ENCODE results near the gene PURA.
A peak's percentile ranks its signal among the peaks of the same experiment; 100 is the strongest.

PURA gene

GRCh38 chr5:140162275-140162674 lies 48.4 kb downstream of the PURA start:
- Histone ChIP-seq H3K4me1 (ENCODE audit: control insufficient read depth, insufficient read depth, low read length) (no peaks in the 10 kb centered on the region), H3K36me3 (ENCODE audit: control insufficient read depth in 2 of 2, insufficient read depth in 1 of 2, low read length in 2 of 2) (no peaks in the 10 kb centered on the region), H3K4me3 (ENCODE audit: low read depth, low read length) (no peak overlapping the region), H3K9me3 (ENCODE audit: control insufficient read depth, insufficient read depth, low read depth, low read length) (no peaks in the 10 kb centered on the region), H3K27ac (ENCODE audit: extremely low read depth, low read depth, low read length) (no peak overlapping the region)
- ChIA-PET POLR2A (no interaction called here), CTCF (interaction anchor here (0.6 to 1.4 kb wide), 2 partner anchors 88 to 183 kb away, joined by 4 to 7 read pairs; no protein-coding TSS in a partner anchor)
- TF ChIP-seq ZEB2 (tag by site-specific recombination; IDR thresholded peaks at IDR 0.05) (no peak), ZNF670 (tag by site-specific recombination; IDR thresholded peaks at IDR 0.05; ENCODE audit: low read depth) (no peak), ZNF157 (tag by site-specific recombination; IDR thresholded peaks at IDR 0.05) (no peak), ZSCAN4 (tag by site-specific recombination; IDR thresholded peaks at IDR 0.05) (no peak), ZNF341 (tag by site-specific recombination; IDR thresholded peaks at IDR 0.05; ENCODE audit: low read depth) (no peak), ZNF654 (tag by site-specific recombination; IDR thresholded peaks at IDR 0.05; ENCODE audit: low read depth) (no peak), ZNF169 (tag by site-specific recombination; IDR thresholded peaks at IDR 0.05) (no peak)

DNA sequence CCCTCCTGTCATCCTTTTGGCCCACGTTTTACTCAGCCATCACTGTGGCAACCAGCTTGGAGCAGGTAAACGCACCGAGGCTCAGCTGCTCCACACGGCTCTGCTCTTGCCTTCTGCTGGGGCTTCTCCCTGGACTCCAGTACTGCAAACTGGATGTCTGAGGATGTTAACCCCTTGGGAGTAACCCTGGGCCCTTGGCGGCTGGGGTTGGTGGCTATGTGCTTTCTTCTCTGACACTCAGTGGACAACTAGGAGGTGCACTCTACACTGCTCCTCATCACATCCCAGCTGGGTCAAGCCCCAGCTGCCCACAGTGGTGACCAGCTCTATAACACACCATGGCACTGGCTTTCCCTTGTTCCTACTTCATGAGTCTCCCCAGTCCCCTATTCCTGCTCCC lies 48.9 kb downstream of the PURA start:
- TF ChIP-seq ZNF76 (tag by site-specific recombination; IDR thresholded peaks at IDR 0.05; ENCODE audit: borderline replicate concordance, low read depth) (no peak), ZNF707 (tag by site-specific recombination; IDR thresholded peaks at IDR 0.05) (no peak), GLIS1 (tag by site-specific recombination; IDR thresholded peaks at IDR 0.05) (no peak), ZNF239 (tag by site-specific recombination; IDR thresholded peaks at IDR 0.05) (no peak), OSR2 (tag by site-specific recombination; IDR thresholded peaks at IDR 0.05) (no peak), ZNF449 (tag by site-specific recombination; IDR thresholded peaks at IDR 0.05) (no peak)
- TF ChIP-seq, protein P1, sequence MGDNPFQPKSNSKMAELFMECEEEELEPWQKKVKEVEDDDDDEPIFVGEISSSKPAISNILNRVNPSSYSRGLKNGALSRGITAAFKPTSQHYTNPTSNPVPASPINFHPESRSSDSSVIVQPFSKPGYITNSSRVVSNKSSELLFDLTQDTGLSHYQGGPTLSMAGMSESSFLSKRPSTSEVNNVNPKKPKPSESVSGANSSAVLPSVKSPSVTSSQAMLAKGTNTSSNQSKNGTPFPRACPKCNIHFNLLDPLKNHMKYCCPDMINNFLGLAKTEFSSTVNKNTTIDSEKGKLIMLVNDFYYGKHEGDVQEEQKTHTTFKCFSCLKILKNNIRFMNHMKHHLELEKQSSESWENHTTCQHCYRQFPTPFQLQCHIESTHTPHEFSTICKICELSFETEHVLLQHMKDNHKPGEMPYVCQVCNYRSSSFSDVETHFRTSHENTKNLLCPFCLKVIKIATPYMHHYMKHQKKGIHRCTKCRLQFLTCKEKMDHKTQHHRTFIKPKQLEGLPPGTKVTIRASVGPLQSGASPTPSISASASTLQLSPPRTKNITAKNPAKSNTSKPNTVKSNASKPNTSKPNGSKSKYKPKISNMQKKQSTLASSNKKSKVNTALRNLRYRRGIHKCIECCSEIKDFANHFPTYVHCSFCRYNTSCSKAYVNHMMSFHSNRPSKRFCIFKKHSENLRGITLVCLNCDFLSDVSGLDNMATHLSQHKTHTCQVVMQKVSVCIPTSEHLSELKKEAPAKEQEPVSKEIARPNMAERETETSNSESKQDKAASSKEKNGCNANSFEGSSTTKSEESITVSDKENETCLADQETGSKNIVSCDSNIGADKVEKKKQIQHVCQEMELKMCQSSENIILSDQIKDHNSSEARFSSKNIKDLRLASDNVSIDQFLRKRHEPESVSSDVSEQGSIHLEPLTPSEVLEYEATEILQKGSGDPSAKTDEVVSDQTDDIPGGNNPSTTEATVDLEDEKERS (tag by site-specific recombination; IDR thresholded peaks at IDR 0.05) = no peak
- CTCF ChIA-PET = interaction anchor here (1.4 kb wide), 1 partner anchor 89 kb away, joined by 7 read pairs; no protein-coding TSS in a partner anchor
- H3K9me3 ChIP-seq (ENCODE audit: control insufficient read depth, insufficient read depth, low read depth, low read length) = no peaks in the 10 kb centered on the region
- POLR2A ChIA-PET = no interaction called here
- H3K4me1 ChIP-seq (ENCODE audit: control insufficient read depth, insufficient read depth, low read length) = no peaks in the 10 kb centered on the region
- H3K36me3 ChIP-seq (ENCODE audit: control insufficient read depth in 2 of 2, insufficient read depth in 1 of 2, low read length in 2 of 2) = no peaks in the 10 kb centered on the region
- no peak overlapping the region for H3K27ac ChIP-seq (ENCODE audit: extremely low read depth, low read depth, low read length)
- no peak overlapping the region for H3K4me3 ChIP-seq (ENCODE audit: low read depth, low read length)

DNA sequence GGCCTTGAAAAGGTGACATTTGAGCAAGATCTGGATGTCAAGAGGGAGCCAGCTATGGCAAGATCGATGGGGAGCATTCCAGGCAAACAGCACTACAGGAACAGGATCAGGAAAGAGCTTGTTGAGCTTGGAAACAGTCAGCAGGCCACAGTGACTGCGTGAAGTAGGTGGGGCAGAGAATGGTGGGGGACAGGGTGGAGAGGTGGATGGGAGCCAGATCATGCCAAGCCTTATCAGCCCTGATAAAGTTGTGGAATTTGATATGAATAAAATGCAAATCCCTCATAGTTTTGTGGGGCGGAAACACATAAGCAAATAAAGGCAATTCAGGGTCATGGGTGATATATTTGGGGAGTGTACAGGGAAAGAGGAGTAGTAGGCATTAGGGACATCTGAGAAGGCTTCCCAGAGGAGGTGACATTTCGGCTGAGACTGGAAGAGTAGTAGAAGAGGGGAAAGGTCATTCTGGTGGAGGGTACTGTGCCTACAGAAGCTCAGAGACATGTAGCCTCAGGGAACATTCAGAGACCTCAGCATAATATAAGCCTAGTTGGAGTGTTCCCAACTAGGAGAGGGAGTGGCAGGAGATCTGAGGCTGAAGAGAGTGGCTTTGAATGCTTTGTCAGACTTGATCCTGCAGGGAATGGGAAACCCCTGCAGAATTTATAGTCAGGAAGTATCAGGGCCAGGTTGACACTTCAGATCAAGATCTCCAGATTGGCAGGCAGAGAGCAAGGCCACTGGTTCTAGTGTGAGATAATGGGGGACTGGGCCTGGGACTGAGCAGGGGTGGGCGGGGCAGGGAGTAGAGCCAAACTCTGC lies 51.4 kb downstream of the PURA start:
- Histone ChIP-seq H3K4me1 (ENCODE audit: control insufficient read depth, insufficient read depth, low read length) (peaks cover 9% of the 10 kb centered on the region), H3K4me3 (ENCODE audit: low read depth, low read length) (no peak overlapping the region), H3K36me3 (ENCODE audit: control insufficient read depth in 2 of 2, insufficient read depth in 1 of 2, low read length in 2 of 2) (no peaks in the 10 kb centered on the region), H3K27ac (ENCODE audit: extremely low read depth, low read depth, low read length) (no peak overlapping the region), H3K9me3 (ENCODE audit: control insufficient read depth, insufficient read depth, low read depth, low read length) (no peaks in the 10 kb centered on the region)
- ChIA-PET POLR2A (no interaction called here), CTCF (interaction anchor here (0.7 to 1.5 kb wide), 4 partner anchors 13 to 196 kb away, joined by 3 read pairs; no protein-coding TSS in a partner anchor)
- TF ChIP-seq, protein P2, sequence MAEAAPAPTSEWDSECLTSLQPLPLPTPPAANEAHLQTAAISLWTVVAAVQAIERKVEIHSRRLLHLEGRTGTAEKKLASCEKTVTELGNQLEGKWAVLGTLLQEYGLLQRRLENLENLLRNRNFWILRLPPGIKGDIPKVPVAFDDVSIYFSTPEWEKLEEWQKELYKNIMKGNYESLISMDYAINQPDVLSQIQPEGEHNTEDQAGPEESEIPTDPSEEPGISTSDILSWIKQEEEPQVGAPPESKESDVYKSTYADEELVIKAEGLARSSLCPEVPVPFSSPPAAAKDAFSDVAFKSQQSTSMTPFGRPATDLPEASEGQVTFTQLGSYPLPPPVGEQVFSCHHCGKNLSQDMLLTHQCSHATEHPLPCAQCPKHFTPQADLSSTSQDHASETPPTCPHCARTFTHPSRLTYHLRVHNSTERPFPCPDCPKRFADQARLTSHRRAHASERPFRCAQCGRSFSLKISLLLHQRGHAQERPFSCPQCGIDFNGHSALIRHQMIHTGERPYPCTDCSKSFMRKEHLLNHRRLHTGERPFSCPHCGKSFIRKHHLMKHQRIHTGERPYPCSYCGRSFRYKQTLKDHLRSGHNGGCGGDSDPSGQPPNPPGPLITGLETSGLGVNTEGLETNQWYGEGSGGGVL (tag by site-specific recombination; IDR thresholded peaks at IDR 0.05) = 0 out of 2 replicates have a peak, but pooled peaks have one; percentile 22
- peak; percentile 89 for TF ChIP-seq KLF1 (tag by site-specific recombination; IDR thresholded peaks at IDR 0.05)
- TF ChIP-seq, protein P3, sequence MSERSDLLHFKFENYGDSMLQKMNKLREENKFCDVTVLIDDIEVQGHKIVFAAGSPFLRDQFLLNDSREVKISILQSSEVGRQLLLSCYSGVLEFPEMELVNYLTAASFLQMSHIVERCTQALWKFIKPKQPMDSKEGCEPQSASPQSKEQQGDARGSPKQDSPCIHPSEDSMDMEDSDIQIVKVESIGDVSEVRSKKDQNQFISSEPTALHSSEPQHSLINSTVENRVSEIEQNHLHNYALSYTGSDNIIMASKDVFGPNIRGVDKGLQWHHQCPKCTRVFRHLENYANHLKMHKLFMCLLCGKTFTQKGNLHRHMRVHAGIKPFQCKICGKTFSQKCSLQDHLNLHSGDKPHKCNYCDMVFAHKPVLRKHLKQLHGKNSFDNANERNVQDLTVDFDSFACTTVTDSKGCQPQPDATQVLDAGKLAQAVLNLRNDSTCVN (tag by site-specific recombination; optimal IDR thresholded peaks at IDR 0.05) = no peak
- TF ChIP-seq ZBTB17 (tag by site-specific recombination; IDR thresholded peaks at IDR 0.05) = peak; percentile 43; the same call in 1 of the 2 replicates
- TF ChIP-seq SP3 (tag by site-specific recombination; IDR thresholded peaks at IDR 0.05) = no peak
